CD4-positive, alpha-beta T cell treated with Interleukin-2 at 100 ng/mL for 4 hours (primary cell): Measurements from ENCODE around the gene HMCN2.

Experiments used
- DNase-seq: peaks from one replicate; pipeline ENCODE4 v3.0.0-alpha.2; 2020; ENCODE audit warnings: low spot score

The HMCN2 gene

GRCh38 chr9:130290291-130291181 is 25.0 kb downstream of the HMCN2 start:
- no peak for DNase-seq

DNA sequence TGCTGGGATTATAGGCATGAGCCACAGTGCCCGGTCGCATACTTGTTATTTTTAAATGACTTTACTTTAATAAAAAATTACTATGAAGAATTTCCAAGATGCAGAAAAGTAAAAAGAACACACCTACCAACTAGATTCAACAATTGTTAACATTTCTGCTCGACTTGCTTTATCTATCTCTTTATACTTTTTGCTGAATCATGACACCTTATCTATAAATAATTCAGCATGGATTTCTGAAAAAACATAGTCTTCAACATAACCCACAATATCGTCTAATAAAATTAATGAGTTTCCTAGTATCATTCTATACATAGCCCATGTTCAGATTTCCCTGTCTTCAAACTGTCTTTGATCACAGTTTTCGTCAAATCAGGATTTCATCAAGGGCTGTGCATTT is 25.9 kb downstream of the HMCN2 start:
- no peak for DNase-seq

DNA sequence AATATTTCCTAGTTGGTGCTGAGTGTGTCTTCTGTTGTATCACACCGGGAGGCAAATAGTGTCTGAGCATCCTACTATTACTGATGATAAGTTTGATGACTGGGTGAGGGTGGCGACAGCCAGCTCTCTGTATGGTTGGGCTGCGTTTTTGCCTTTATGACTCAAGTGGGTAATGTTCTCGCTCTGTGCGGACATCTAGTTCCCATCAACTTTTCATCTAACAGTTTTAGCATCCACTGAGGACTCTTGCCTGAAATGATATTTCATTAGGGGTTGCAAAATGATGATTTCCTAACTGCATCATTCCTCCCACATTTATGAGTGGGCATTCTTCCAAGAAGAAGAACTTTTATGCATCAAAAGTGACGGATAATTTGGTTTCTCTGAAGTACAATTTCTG is 26.5 kb downstream of the HMCN2 start:
- no peak for DNase-seq

DNA sequence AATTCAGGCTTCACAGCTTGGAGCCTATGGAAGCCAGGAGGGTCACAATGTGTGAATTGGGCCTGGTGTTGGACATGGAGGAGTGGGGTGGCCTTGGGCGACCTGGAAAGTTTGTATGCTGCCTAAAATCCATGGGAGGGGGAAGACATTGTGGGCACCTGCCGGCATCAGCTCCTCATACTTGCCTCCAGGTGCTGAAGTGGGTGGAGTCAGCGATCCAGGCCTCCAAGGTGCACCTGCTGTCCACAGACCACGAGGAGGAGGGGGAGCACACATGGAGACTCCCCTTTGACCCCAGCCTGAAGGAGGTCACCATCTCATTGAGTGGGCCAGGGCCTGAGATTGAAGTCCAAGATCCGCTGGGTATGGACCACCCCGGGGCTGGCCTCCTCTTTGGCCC is 29.1 kb downstream of the HMCN2 start:
- no peak for DNase-seq

- no peak for DNase-seq
Observed at GRCh38 chr9:130295431-130295830, 29.9 kb downstream of the HMCN2 start.

DNA sequence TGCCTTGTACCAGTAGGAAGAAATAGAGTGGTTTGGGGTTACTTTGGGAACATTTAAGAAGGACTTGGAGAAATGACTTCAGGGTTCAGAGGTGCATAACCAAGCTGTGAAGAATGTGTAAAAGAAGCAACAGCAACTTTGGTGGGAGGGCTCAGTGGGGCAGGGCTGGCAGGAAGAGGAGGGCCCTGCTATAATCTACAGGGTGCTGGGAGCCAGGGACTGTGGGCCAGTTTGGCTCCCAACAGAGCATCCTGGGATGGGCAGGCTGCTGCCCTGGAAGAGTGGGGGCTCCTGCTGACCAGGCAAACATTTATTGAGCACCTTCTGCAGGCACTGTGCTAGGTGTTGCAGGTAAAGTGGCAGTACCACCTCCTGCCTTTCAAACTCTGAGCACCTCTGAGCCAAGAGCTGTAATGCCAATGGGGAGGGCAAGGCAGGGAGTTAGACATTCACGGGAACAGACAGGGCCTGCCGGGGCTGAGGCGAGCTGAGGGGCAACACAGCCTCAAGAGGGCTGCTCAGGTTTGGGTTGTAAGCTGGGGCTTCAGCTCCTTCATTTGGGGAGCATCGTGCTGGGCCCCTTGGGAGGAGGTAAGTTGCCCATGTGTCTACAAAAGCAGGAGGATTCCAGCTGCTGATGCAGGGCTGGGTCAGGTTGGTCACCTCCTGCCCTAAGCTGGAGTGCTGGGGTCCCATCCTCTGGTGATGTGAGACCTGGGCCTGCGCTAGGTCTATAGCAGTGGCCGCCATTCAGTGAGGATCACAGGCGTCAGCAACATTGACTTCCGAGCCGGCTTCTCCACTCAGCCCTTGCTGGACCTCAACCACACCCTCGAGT is 30.6 kb downstream of the HMCN2 start:
- DNase-seq = no peak

GRCh38 chr9:130296783-130297055 is 31.2 kb downstream of the HMCN2 start:
- DNase-seq = no peak

DNA sequence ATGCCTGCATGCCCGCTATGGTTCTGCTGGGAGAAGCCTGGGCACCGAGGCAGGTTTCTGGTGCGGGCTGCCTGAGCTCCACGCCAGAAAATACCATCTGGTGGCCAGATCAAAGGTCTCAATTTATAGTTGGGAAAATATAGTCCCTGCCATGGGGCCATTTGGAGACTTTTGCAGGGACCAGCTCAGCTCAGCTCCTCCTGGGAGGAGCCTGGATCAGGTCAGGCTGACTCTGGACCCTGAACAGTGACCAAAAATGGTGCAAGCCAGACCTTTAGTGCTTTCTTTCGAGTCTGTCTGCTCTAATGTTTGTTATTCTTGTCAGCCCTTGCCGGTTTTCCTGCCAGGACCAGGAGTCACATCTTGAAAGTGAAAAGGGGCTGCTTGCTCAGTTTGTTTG is 31.8 kb downstream of the HMCN2 start:
- DNase-seq = no peak

GRCh38 chr9:130298662-130299279 is 33.2 kb downstream of the HMCN2 start:
- no peak for DNase-seq

- no peak for DNase-seq
Observed at GRCh38 chr9:130299785-130300615, 34.4 kb downstream of the HMCN2 start.

- no peak for DNase-seq
Observed at GRCh38 chr9:130300739-130301138, 35.2 kb downstream of the HMCN2 start.

DNA sequence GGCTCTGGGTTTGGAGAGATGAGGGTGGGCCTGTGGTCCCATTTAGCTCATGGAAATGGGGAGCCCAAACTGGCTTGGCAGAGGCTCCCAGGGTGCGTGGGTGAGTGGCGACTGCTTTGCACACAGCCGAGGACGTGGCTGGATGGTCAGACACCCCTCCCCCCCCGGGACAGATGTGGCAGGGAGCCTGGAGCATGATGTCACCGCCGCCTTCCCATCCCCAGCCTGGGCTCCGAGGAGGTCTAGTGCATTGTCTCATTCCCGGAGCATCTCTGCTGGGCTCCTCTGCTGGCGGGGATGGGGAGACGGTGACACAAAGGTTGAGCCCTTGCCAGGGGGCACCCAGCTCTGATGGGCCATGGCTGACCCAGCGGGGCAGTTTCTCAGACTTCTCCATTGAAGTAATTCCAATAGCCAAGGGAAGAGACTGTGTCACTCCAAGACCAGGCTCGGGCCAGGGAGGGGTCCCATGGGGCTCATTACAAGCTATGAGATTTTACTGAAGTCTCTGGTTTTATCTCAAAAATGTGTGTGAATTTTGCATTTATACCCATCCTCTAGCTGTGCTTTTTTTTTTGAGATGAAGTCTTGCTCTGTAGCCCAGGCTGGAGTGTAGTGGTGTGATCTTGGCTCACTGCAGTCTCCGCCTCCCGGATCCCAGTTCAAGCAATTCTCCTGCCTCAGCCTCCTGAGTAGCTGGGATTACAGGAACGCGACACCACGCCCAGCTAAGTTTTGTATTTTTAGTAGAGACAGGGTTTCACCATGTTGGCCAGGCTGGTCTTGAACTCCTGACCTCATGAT is 36.1 kb downstream of the HMCN2 start:
- no peak for DNase-seq

DNA sequence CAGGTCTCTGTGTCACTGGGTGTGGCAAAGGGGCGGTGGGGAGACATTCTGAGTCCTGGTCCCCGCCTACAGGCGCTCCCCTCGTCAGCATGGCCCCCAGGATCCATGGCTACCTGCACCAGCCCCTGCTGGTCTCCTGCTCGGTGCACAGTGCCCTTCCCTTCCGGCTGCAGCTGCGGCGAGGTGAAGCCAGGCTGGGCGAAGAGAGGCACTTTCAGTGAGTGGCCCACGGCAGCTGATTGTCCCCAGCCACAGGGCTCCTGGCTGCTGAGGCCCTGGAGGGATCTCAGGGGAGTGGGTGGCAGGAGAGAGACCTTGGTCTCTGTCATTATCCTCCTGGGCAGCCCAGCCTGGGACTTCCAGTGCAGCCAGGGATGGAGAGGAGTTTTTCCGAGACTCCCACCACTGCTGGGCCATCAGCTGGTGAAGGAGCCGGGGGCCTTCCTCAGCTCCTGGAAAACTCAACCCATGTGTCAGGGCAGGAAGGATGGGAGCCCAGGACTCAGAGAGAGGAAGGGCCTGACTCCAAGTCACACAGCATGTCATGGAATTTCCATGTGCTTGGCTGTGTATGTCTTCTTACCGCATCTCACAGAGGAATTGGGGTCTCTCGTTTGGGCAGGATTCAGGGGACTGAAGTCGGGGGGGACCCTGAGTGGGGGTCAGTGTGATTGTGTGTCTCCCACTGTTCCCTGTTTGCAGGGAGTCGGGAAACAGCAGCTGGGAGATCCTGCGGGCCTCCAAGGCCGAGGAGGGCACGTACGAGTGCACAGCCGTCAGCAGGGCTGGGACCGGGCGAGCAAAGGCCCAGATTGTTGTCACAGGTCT is 37.4 kb downstream of the HMCN2 start:
- DNase-seq = no peak

GRCh38 chr9:130303613-130304055 is 38.1 kb downstream of the HMCN2 start:
- no peak for DNase-seq

DNA sequence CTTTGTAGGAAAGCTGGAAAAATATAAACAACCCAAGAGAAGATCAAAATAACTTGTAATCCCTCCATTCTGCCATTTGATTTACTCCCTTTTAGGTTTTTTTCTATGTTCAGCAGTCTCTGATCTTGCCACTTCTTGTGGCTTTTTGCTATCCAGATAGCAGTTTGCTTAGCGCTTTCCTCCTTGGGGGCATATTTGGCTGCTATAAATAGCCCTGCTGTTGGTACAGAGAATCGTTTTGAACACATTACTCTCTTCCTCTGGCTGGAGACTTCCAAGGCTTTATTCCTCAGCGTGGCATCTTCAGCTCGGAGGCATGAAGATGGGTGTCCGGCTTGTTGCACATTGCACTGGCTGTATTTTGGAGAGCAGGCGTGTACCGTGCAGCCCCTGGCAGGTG is 38.6 kb downstream of the HMCN2 start:
- DNase-seq = no peak

DNA sequence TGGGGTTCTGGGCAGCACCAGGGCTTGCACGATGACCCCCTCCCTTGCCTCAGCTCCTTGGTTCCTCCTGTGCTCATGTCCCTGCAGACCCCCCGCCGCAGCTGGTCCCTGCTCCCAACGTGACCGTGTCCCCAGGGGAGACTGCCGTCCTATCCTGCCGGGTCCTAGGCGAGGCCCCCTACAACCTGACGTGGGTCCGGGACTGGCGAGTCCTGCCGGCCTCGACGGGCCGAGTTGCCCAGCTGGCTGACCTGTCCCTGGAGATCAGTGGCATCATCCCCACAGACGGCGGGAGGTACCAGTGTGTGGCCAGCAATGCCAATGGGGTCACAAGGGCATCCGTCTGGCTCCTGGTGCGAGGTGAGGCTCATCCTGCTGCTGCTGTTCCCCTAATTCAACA is 39.1 kb downstream of the HMCN2 start:
- no peak for DNase-seq

DNA sequence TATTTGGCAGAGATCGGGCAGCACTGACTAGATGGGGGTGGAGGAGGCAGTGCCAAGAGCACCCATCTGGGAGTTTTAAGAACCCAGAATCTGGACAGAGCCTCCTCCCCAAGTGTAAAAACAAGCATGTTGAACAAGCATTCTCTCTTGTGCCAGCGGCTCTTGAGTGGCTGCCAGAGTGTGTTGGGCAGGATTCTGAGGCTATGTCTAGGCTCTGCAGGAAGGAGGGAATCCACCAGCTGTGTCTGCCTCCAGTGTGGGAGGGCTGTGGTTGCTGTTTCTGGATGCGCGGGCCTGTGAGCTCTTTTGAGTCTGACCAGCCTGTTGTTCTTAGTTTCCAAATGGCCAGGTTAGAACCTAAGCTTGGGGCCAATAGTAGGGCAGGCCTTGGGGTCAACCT is 39.8 kb downstream of the HMCN2 start:
- no peak for DNase-seq

DNA sequence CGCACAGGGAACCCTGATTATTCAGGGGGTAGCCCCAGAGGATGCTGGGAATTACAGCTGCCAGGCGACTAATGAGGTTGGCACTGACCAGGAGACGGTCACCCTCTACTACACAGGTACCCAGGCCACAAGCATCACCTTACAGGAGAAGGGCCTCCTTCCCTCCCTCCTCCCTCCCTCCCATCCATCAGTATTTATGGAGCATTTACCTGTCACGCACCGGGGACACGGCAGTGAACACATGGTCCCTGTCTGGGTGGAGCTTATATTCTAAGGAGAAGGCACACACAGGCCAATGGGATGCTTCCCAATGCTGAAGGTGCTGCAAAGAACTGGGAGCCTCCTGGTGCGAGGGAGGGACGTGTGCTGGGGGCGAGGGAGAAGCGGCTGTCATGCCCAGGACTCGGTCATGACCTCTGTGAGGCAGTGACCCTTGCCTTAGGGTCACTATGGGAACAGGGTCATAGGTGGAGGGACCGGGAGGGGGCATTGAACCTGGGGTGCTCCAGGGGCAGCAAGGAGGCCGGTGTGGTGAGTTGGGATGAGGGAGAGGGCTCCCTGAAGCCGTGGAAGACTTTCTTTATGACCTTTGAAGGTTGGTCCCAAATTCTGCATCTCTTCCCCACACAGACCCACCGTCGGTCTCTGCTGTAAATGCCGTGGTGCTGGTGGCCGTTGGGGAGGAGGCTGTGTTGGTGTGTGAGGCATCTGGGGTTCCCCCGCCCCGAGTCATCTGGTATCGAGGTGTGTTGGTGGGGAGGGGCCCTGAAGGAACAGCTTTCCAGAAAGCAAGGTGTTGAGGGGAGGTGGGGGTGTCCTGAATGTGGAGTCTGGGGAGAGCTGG is 41.5 kb downstream of the HMCN2 start:
- DNase-seq = no peak

GRCh38 chr9:130307667-130307943 is 42.0 kb downstream of the HMCN2 start:
- no peak for DNase-seq
